ENCODE measurements around the gene DPH7. TPM values are rescaled to one million over a fixed set of nuclear protein-coding genes. Genes with fewer than 3 reads are reported as not detected.

Gene DPH7
- total RNA-seq, 1 donor from 2014 or later: 35.3 TPM

DNA sequence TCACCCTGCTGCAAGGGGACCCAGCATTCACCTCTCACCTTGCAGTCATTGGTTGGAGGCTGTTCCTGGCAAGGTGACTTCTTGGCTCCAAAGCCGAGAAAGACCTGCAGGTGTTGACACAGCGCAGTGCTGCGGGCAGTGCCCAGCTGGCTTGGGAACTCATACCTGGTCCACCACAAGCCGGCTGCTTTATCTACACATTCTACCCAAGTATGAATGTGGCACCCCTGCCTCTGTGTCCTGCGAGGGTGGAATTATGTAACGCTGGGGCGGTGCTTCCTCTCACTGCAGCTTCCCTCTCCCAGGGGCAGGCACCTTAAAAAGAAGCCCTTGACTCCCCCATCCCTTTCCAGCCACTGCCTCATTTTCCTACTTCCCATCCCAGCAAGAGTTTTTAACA, 14.0 kb upstream of the DPH7 start:
- H3K4me3 ChIP-seq (ENCODE audit: low read depth, low read length): no peak overlapping the region
- no peak for DNase-seq (ENCODE audit: low read depth)
- TF ChIP-seq, protein P1, sequence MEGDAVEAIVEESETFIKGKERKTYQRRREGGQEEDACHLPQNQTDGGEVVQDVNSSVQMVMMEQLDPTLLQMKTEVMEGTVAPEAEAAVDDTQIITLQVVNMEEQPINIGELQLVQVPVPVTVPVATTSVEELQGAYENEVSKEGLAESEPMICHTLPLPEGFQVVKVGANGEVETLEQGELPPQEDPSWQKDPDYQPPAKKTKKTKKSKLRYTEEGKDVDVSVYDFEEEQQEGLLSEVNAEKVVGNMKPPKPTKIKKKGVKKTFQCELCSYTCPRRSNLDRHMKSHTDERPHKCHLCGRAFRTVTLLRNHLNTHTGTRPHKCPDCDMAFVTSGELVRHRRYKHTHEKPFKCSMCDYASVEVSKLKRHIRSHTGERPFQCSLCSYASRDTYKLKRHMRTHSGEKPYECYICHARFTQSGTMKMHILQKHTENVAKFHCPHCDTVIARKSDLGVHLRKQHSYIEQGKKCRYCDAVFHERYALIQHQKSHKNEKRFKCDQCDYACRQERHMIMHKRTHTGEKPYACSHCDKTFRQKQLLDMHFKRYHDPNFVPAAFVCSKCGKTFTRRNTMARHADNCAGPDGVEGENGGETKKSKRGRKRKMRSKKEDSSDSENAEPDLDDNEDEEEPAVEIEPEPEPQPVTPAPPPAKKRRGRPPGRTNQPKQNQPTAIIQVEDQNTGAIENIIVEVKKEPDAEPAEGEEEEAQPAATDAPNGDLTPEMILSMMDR (conservative IDR thresholded peaks at IDR 0.05; ENCODE audit: low read depth, low read length): no peak

DNA sequence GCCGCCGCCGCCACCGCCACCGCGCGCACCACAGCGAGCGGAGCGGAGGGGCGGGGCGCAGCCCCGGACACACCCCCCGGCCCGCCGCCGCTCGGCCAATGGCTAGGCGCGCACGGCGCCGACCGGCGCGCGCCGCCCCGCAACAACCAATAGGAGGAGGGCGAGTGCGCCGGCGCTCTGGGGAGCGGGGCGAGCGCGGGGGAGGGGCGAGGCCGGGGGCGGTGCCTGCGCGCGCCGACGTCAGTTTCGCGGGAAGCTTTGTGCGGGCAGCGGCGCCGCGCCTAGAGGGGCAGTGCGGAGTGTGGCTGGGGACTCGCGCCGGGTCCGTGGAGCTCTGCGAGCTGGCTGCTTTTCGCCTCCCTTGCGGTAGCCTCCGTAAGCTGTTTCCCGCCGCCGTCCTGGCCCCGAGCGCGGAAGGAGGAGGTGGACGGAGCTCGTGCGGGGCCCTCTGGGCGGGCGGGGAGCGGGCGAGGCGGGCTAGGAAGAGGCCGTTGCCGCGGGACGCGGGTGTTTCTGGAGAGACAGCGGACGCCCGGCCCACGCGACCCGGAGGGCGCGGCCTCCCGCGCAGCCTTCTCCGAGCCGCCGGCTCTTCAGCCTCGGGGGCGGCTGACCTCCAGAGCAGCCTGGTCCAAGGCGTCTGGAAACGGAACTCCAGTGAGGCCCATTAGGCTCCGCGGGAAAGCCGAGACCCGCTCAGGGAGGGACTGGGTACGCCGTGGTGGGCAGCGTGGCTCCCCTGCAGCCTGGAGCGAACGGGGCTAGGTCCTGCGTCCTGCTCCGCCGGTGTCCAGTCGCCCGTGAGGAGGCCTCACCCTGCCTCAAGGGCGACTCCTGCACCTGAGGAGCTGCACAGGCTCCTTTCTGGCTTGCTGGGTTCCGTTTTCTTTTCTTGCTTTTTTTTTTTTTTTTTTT, 12.0 kb upstream of the DPH7 start, which contains the start of gene ZMYND19:
ZMYND19 (minus strand) TSS at position 44 of the 915 bp plus-strand sequence. CDS start 249 bp downstream, outside the sequence.
- DNase-seq (ENCODE audit: low read depth): no peak
- peak within 1 kb of the TSS; percentile 87 for H3K4me3 ChIP-seq (ENCODE audit: low read depth, low read length)
- TF ChIP-seq, protein P1 (conservative IDR thresholded peaks at IDR 0.05; ENCODE audit: low read depth, low read length): peak; percentile 7

DNA sequence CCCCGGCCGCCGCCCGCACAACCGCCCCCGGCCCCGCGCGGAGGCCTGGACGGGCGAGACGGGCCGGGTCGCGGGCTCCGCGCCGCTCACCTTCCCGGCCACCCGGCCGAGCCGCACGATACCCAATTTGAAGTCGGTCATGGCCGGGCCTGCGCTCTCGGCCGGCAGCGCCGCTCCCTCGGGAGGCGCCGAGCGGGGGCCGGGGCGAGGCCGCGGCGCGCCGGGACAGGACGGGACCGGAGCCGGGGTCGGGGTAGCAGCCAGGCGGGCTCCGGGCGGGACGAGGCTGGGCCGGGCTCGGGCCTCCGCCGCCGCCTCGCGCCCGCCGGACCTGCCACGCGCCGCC, 11.4 kb upstream of the DPH7 start:
- H3K4me3 ChIP-seq (ENCODE audit: low read depth, low read length): peak overlapping the region; percentile 74

DNA sequence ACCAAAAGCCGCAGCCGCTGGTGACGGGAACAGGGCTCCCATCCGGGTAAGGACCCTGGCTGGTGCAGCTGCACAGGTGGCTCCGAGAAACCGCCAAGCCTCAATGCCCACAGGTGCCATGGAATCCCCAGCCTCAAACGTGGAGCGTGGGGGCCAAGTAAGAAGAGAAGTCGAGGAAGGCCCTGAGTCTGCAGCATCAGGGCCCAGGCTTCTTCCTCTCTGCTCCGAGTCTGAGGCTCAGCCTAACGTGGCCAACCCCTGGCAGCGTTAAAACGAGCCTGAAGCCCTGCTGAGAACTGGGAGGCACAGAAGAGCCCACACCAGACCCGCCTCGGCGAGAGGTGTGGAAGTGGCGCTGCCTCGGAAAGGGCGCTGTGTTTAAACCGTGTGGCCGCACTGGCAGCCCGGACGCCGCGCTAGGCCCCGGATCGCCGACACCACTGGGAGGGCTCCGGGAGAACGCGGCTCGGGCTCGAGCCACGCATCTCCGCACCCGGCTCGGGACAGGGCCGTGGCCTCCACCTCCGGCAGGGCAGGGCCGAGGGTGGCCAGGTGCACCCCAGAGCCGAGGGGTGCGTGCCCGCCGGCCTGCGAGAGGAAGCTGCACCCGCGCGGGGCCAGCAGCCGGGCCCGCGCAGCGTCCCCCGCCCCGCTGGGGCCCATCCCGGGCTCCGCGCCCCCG, 10.9 kb upstream of the DPH7 start:
- TF ChIP-seq, protein P1 (conservative IDR thresholded peaks at IDR 0.05; ENCODE audit: low read depth, low read length): no peak
- H3K4me3 ChIP-seq (ENCODE audit: low read depth, low read length): peak overlapping the region; percentile 74
- DNase-seq (ENCODE audit: low read depth): no peak

More for the DNA sequence above, 11.4 kb upstream of the DPH7 start:
- no peak for DNase-seq (ENCODE audit: low read depth)
- TF ChIP-seq, protein P1 (conservative IDR thresholded peaks at IDR 0.05; ENCODE audit: low read depth, low read length): no peak

DNA sequence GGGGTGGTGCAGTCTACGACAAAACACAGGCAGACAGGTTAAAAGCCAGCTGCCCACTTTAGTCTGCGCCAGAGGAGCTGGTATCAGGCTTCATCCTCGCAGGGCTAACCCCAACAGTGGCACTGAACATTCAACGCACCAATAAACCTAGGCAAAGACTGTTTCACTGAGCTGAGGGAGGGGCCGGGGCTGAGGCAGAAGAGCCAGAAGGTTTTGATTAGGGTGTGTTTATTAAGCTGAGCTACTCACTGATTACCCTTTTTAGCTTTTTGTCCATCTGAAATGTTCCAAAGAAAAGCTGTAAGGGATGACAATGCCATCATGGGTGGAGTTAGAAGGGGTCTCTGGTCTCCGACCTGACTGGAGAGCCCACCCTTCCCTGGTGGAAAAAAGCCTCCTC, 10.2 kb upstream of the DPH7 start:
- TF ChIP-seq, protein P1 (conservative IDR thresholded peaks at IDR 0.05; ENCODE audit: low read depth, low read length): no peak
- peak overlapping the region; percentile 74 for H3K4me3 ChIP-seq (ENCODE audit: low read depth, low read length)
- DNase-seq (ENCODE audit: low read depth): no peak

DNA sequence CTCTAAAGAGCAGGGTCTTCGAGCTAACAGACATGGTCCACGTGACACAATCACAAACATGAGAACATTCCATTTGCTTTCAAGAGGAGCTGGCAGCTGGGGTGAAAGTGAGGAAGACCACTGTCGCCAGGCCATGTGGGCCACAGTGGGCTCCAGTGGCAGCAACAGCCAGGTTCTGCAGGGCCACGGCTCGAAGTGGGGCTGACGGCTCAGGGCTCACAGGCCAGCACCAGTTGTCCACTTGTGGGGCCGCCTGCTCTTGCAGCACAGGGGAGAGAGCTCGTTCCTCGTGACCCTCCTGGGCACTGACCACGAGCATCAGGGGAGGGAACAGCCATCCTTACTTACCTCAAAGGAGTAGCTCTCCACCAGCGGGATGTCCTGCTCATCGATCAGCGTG, 9.6 kb upstream of the DPH7 start:
- no peak for DNase-seq (ENCODE audit: low read depth)
- no peak overlapping the region for H3K4me3 ChIP-seq (ENCODE audit: low read depth, low read length)
- TF ChIP-seq, protein P1 (conservative IDR thresholded peaks at IDR 0.05; ENCODE audit: low read depth, low read length): no peak
